Spleen (tissue), 11 donors: Measurements from ENCODE around the gene CCDC154. TPM values are rescaled to one million over a fixed set of nuclear protein-coding genes. Genes with fewer than 3 reads are reported as not detected.

Experiments used
- DNase-seq: peaks from one replicate; pipeline ENCODE4 v3.0.0-alpha.2; 2020
- H3K27ac ChIP-seq, 8 donors: fragments of 200-600 bp; sonication (generic) in 7 of 8; 1 replicate in 4 of 8; 2 replicates in 4 of 8; pipeline versions ENCODE4 v1.5.0 to v1.8.0; 2016 to 2021; ENCODE audit warnings: inconsistent platforms in 4 of 8, mild to moderate bottlenecking in 4 of 8, moderate library complexity in 1 of 8
- H3K27me3 ChIP-seq, 7 donors: fragments of 200-600 bp; sonication (generic) in 6 of 7; replicated peaks in 1 of 7; 1 replicate in 4 of 7; 2 replicates in 3 of 7; pipeline versions ENCODE4 v1.5.0 to v1.8.0; 2016 to 2021; ENCODE audit warnings: inconsistent platforms in 3 of 7, mild to moderate bottlenecking in 1 of 7
- H3K36me3 ChIP-seq, 6 donors: fragments of 200-600 bp; sonication (generic) in 5 of 6; 1 replicate in 4 of 6; 2 replicates in 2 of 6; pipeline versions ENCODE4 v1.5.0 to v1.8.0; 2016 to 2021; ENCODE audit warnings: inconsistent platforms in 2 of 6
- H3K4me1 ChIP-seq, 6 donors: fragments of 200-600 bp; sonication (generic) in 5 of 6; 1 replicate in 3 of 6; 2 replicates in 3 of 6; pipeline versions ENCODE4 v1.5.0 to v1.8.0; 2016 to 2021; ENCODE audit warnings: inconsistent platforms in 3 of 6
- H3K4me3 ChIP-seq, 8 donors: fragments of 200-600 bp; sonication (generic) in 7 of 8; 1 replicate in 4 of 8; 2 replicates in 4 of 8; pipeline versions ENCODE4 v1.5.0 to v1.8.0; 2016 to 2021; ENCODE audit warnings: inconsistent platforms in 4 of 8, mild to moderate bottlenecking in 4 of 8, moderate library complexity in 2 of 8
- H3K9me3 ChIP-seq, 8 donors: fragments of 200-600 bp; sonication (generic) in 7 of 8; 1 replicate in 4 of 8; 2 replicates in 4 of 8; pipeline versions ENCODE4 v1.5.0 to v1.8.0; 2016 to 2021; ENCODE audit warnings: inconsistent platforms in 4 of 8
- CTCF ChIP-seq, 11 experiments: fragments of 200-600 bp in 7 of 11; fragments of 450-650 bp in 4 of 11; sonication (generic) in 4 of 11; IDR thresholded peaks in 8 of 11; conservative IDR thresholded peaks in 3 of 11; 1 replicate in 7 of 11; 2 replicates in 4 of 11; pipeline versions ENCODE4 v1.4.0 to v1.8.0; 2016 to 2021; ENCODE audit warnings: antibody characterized with exemption in 11 of 11, inconsistent platforms in 4 of 11, mild to moderate bottlenecking in 1 of 11
- POLR2A ChIP-seq, 3 donors: fragments of 450-650 bp; IDR thresholded peaks; one replicate each; pipeline ENCODE4 v1.5.1; 2017; ENCODE audit warnings: antibody characterized with exemption in 3 of 3, mild to moderate bottlenecking in 1 of 3
- POLR2AphosphoS5 ChIP-seq, 3 donors: sonication (generic); formaldehyde crosslinking; IDR thresholded peaks; one replicate each; pipeline ENCODE4 v1.5.1; 2017; ENCODE audit warnings: antibody characterized with exemption in 3 of 3
- WGBS, 5 donors: extraction: QIAGEN DNeasy Blood & Tissue Kit in 3 of 5; methylation state at CpG; one replicate each; pipeline versions ENCODE4 v1.1.5 to v1.1.7; 2013 to 2018; 5-methylcytosine and 5-hydroxymethylcytosine counted together
- intact Hi-C: fragments of 100-400 bp; cut with DNase I; formaldehyde crosslinking; loops from one replicate; pipeline ENCODE4 v1.15.0; 2023; ENCODE audit warnings: low total_unique reads
- polyA plus RNA-seq, 3 donors: library from polyadenylated mRNA; stranded (reverse); fragments of 200-250 nt; gene quantifications; one replicate each; pipeline ENCODE4 v1.2.1, GENCODE V29; 2013
- total RNA-seq, 7 donors: library from RNA; depleted of rRNA in 3 of 7; stranded (reverse); fragments of >200 nt in 3 of 7; fragmentation: NEBNext Ultra II Directional in 4 of 7; extraction: Animal tissue kit (Norgen Biotek cat#: 25700) in 4 of 7; gene quantifications; one replicate each; pipeline versions ENCODE4 v1.1.0 to v1.2.1, GENCODE V29; 2016 to 2021
- donor health status: healthy with polysubstance abuse.
- donor health status: DM: no; HTN: no; CAD: no; lungs with moderate emphysema.
- donor health status: DM: no; HTN: no; CAD: no.
- donor health status: Bipolar disorder and iron deficiency.
- donor health status: healthy.
- donor health status: DM: no; HTN: no; CAD: no.
- donor health status: DM: yes; HTN: yes; CAD: no.

Gene CCDC154
- total and polyA plus RNA-seq, 10 donors, result 1.6 to 18.2 (median 5.5) TPM

- Histone ChIP-seq H3K4me1 (peaks cover 0 to 2% (median 1%) of the 10 kb centered on the region in 6 donors), H3K36me3 (peaks cover 0 to 100% (median 76%) of the 10 kb centered on the region in 6 donors), H3K27ac (no peak overlapping the region), H3K27me3 (no peaks in the 10 kb centered on the region), H3K4me3 (no peak overlapping the region), H3K9me3 (no peaks in the 10 kb centered on the region)
- intact Hi-C loops, result no loop called here
- no peak for TF ChIP-seq CTCF (IDR thresholded peaks at IDR 0.05 in 8 of 11, conservative IDR thresholded peaks at IDR 0.05 in 3 of 11)
- no peak for TF ChIP-seq POLR2A (IDR thresholded peaks at IDR 0.05)
- peak in 1 of 3 donors; percentile 13 for TF ChIP-seq POLR2AphosphoS5 (IDR thresholded peaks at IDR 0.05)
- no peak for DNase-seq
- WGBS, 5 donors, result 92 to 97% (median 97%) methylated on average over 28 to 39 of the region's 39 CpGs
Measured at GRCh38 chr16:1385232-1385631, 59.1 kb downstream of the CCDC154 start.

Other genes starting within 250 kb of the CCDC154 start
- under 1 TPM in 1 of 7 donors, not detected in 6; 0.46 TPM for gene TPSG1, start 219.3 kb downstream of the CCDC154 start, total RNA-seq
- not detected for gene TPSG1, start 219.3 kb downstream of the CCDC154 start, polyA plus RNA-seq
- gene TPSB2, start 214.4 kb downstream of the CCDC154 start, total RNA-seq, result 1 to 10 TPM in 4 of 7 donors, not detected in 3; 1.1 to 8.2 (median 4.5) TPM
- gene TPSB2, start 214.4 kb downstream of the CCDC154 start, polyA plus RNA-seq, result under 1 TPM in 2 of 3 donors, not detected in 1; 0.29 to 0.50 TPM
- 10 to 100 TPM in 2 of 7 donors, 1 to 10 TPM in 3, under 1 TPM in 1, not detected in 1; 0.60 to 17.9 (median 1.8) TPM for gene TPSAB1, start 203.9 kb downstream of the CCDC154 start, total RNA-seq
- under 1 TPM; 0.26 to 0.65 (median 0.59) TPM for gene TPSAB1, start 203.9 kb downstream of the CCDC154 start, polyA plus RNA-seq
- under 1 TPM in 1 of 7 donors, not detected in 6; 0.76 TPM for gene TPSD1, start 188.5 kb downstream of the CCDC154 start, total RNA-seq
- gene TPSD1, start 188.5 kb downstream of the CCDC154 start, polyA plus RNA-seq, result under 1 TPM in 1 of 3 donors, not detected in 2; 0.11 TPM
- 100 to 1,000 TPM; 101 to 142 (median 129) TPM for gene UBE2I, start 134.9 kb downstream of the CCDC154 start, total RNA-seq
- gene UBE2I, start 134.9 kb downstream of the CCDC154 start, polyA plus RNA-seq, result 10 to 100 TPM; 78.1 to 94.9 (median 83.7) TPM
- 10 to 100 TPM in 2 of 7 donors, 1 to 10 TPM in 5; 5.0 to 15.7 (median 6.7) TPM for gene BAIAP3, start 110.9 kb downstream of the CCDC154 start, total RNA-seq
- 1 to 10 TPM; 2.7 to 7.3 (median 3.0) TPM for gene BAIAP3, start 110.9 kb downstream of the CCDC154 start, polyA plus RNA-seq
- gene TSR3, start 92.7 kb downstream of the CCDC154 start, total RNA-seq, result 10 to 100 TPM; 31.1 to 73.1 (median 41.5) TPM
- gene TSR3, start 92.7 kb downstream of the CCDC154 start, polyA plus RNA-seq, result 10 to 100 TPM; 38.0 to 65.9 (median 55.2) TPM
- gene GNPTG, start 92.6 kb downstream of the CCDC154 start, total RNA-seq, result 10 to 100 TPM; 60.4 to 80.6 (median 73.4) TPM
- 10 to 100 TPM; 55.6 to 62.8 (median 56.7) TPM for gene GNPTG, start 92.6 kb downstream of the CCDC154 start, polyA plus RNA-seq
- gene UNKL, start 29.9 kb downstream of the CCDC154 start, total RNA-seq, result 10 to 100 TPM; 34.8 to 80.0 (median 51.6) TPM
- gene UNKL, start 29.9 kb downstream of the CCDC154 start, polyA plus RNA-seq, result 10 to 100 TPM in 1 of 3 donors, 1 to 10 TPM in 2; 6.6 to 17.1 (median 8.2) TPM
- gene UQCC4, start 23.8 kb downstream of the CCDC154 start, total RNA-seq, result 10 to 100 TPM in 6 of 7 donors, 1 to 10 TPM in 1; 7.9 to 13.5 (median 10.7) TPM
- 10 to 100 TPM; 20.9 to 33.9 (median 23.4) TPM for gene UQCC4, start 23.8 kb downstream of the CCDC154 start, polyA plus RNA-seq
- gene PERCC1, start 13.5 kb downstream of the CCDC154 start, total RNA-seq, result 1 to 10 TPM in 1 of 7 donors, under 1 TPM in 1, not detected in 5; 0.73 to 1.3 TPM
- gene PERCC1, start 13.5 kb downstream of the CCDC154 start, polyA plus RNA-seq, result under 1 TPM in 1 of 3 donors, not detected in 2; 0.11 TPM
- gene CLCN7, start 30.5 kb upstream of the CCDC154 start, total RNA-seq, result 100 to 1,000 TPM in 6 of 7 donors, 10 to 100 TPM in 1; 76.5 to 146 (median 127) TPM
- 100 to 1,000 TPM in 1 of 3 donors, 10 to 100 TPM in 2; 43.2 to 117 (median 59.6) TPM for gene CLCN7, start 30.5 kb upstream of the CCDC154 start, polyA plus RNA-seq
- gene PTX4, start 44.4 kb upstream of the CCDC154 start, total RNA-seq, result under 1 TPM in 5 of 7 donors, not detected in 2; 0.23 to 0.85 (median 0.60) TPM
- gene PTX4, start 44.4 kb upstream of the CCDC154 start, polyA plus RNA-seq, result under 1 TPM in 2 of 3 donors, not detected in 1; 0.03 to 0.19 TPM
- 10 to 100 TPM; 28.5 to 64.2 (median 44.0) TPM for gene TELO2, start 48.8 kb upstream of the CCDC154 start, total RNA-seq
- gene TELO2, start 48.8 kb upstream of the CCDC154 start, polyA plus RNA-seq, result 100 to 1,000 TPM in 1 of 3 donors, 10 to 100 TPM in 2; 60.3 to 110 (median 83.5) TPM
- 10 to 100 TPM; 12.6 to 47.1 (median 26.9) TPM for gene TMEM204, start 89.1 kb upstream of the CCDC154 start, total RNA-seq
- 10 to 100 TPM; 10.1 to 21.0 (median 13.6) TPM for gene TMEM204, start 89.1 kb upstream of the CCDC154 start, polyA plus RNA-seq
- 10 to 100 TPM in 5 of 7 donors, 1 to 10 TPM in 2; 7.8 to 14.5 (median 12.3) TPM for gene IFT140, start 167.5 kb upstream of the CCDC154 start, total RNA-seq
- gene IFT140, start 167.5 kb upstream of the CCDC154 start, polyA plus RNA-seq, result 1 to 10 TPM; 4.2 to 6.5 (median 4.3) TPM
- 10 to 100 TPM; 15.5 to 32.4 (median 21.6) TPM for gene CRAMP1, start 167.8 kb upstream of the CCDC154 start, total RNA-seq
- 10 to 100 TPM in 1 of 3 donors, 1 to 10 TPM in 2; 3.0 to 10.2 (median 3.2) TPM for gene CRAMP1, start 167.8 kb upstream of the CCDC154 start, polyA plus RNA-seq
- gene JPT2, start 233.7 kb upstream of the CCDC154 start, total RNA-seq, result 10 to 100 TPM; 15.6 to 30.5 (median 22.7) TPM
- gene JPT2, start 233.7 kb upstream of the CCDC154 start, polyA plus RNA-seq, result 10 to 100 TPM in 2 of 3 donors, 1 to 10 TPM in 1; 8.2 to 15.0 (median 12.9) TPM